Measurements from ENCODE around the gene NECAB3.

Gene NECAB3

GRCh38 chr20:33666293-33667244 lies 7.7 kb downstream of the NECAB3 start, which contains the start of gene ACTL10:
ACTL10 (plus strand) TSS chr20:33666943; CDS start chr20:33667498, 555 bp downstream.
- in situ Hi-C loops (cut with HindIII; ENCODE audit: low sequenced_read_pairs) = no loop called here

DNA sequence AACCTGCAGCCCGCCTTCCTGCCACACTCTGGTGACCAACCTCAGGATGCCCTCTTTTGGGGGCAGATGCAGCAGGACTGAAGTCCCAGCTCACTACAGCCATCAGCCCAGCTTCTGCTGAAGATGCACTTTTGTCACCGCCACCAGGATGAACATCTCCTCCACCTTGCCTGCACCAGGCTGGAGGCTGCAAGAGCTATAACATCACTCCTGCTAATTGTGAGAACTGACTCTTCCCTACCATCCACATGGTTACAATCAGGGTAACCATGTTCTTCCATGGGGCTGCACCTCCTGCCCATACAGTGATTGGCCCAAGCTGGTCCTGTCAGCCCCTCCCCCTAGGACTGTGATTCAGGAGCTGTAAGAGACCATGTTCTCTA lies 9.5 kb downstream of the NECAB3 start:
- in situ Hi-C loops (cut with HindIII; ENCODE audit: low sequenced_read_pairs) = no loop called here

- in situ Hi-C loops (cut with HindIII; ENCODE audit: low sequenced_read_pairs) = no loop called here
Measured at GRCh38 chr20:33664085-33664761, 10.0 kb downstream of the NECAB3 start.

DNA sequence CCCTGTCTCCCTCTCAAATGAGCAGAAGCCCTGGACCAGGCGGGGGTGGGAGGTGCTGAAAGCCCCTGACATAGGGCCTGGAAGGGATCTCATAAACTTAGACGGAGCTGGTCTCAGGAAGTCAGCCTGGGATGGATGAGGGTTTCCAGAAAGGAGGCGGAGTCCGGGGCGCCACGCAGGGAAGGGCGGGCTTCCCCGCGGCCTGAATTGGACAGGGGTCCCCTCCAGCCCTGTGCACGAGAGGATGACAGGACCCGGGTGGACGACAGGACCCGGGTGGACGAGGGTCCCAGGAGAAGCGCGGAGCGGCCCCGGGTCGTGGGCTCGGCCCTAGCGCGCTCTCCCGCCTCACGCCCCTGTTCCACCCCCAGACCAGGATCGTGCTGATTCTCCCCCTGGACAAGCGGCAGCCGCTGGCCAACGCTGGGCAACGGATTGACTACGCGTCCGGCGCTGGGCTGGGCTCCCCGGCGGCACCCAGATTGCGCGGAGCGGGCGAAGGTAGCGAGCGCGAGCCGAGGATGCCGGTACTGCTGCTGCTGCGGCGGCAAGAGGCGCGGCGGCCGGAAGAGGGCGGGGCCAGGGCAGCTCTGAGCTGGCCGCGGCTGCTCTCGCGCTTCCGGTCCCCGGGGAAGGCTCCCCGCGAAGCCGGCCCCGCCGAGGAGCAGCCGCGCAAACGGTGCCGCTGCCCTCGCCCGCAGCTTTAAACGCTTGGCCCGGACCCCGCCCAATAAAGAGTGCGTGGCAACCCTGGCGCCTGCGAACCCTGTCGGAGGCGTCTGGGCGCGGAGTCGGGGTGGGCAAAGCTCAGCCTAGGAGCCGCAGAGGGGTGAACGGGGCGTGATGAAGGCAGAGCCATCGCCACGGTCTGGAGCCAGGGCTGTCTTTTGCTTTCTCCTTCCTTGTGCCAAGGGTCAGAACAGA lies 10.8 kb downstream of the NECAB3 start:
- in situ Hi-C loops (cut with HindIII; ENCODE audit: low sequenced_read_pairs) = no loop called here

DNA sequence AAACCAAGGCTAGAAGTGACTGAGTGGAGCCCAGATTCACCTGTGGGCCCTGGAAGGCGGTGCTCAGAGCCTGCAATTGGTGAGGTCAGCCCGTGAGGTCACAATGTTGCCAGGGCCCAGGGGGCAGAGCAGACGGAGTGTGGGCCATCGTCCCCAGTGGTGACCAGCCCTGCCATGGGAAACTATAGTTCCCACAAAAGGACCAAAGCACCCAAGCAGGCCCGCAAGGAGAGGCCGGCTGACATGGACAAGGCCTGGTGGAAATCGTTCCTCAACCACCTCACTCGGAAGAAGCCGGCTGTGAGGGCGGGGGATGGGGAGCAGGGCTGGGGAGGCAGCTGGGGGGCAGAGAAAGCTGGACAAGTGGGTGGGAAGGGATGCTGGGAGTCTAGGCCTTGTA lies 12.1 kb downstream of the NECAB3 start, which contains the start of gene C20orf144:
Gene C20orf144, plus strand, starts transcription at position 156 of the 400 bp plus-strand sequence. Its CDS starts 19 bp downstream, at position 175.
- in situ Hi-C loops (cut with HindIII; ENCODE audit: low sequenced_read_pairs) = no loop called here

DNA sequence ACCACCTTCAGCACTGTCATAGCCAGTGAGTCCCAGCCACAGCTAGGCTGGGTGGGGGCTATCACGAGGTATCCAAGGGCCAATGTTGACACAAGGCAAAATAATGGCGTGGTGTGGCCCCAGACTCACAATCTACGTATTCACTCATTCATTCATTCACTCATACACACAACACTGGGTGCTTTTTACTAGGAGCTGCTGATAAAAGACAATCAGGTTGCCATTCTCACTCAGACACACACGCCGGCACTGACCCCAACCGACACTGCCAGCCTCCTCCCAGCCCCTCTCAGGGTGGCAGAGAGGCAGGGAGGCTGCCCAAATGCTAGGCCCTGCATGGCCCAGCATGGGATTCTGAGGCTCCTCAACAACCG lies 13.6 kb downstream of the NECAB3 start:
- in situ Hi-C loops (cut with HindIII; ENCODE audit: low sequenced_read_pairs) = no loop called here

- in situ Hi-C loops (cut with HindIII; ENCODE audit: low sequenced_read_pairs) = no loop called here
Measured at GRCh38 chr20:33660035-33660684, 14.1 kb downstream of the NECAB3 start.

GRCh38 chr20:33659341-33660034 lies 14.7 kb downstream of the NECAB3 start:
- in situ Hi-C loops (cut with HindIII; ENCODE audit: low sequenced_read_pairs) = no loop called here

DNA sequence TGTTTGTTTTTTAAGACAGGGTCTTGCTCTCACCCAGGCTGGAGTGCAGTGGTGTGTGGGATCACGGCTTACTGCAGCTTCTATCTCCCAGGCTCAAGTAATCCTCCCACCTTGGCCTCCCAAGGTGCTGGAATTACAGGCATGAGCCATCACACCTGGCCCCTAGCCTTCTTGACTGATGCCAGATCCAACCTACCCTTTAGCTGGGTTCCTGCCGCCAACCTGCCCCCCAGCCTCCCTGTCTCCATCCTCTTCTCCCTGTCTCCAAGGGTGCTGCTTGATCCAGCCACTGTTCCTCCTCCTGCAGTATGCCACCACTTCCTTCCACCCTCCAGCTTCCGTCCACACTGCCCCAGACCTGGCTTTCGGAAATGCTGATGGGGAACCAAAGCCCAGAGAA lies 15.3 kb downstream of the NECAB3 start:
- in situ Hi-C loops (cut with HindIII; ENCODE audit: low sequenced_read_pairs) = no loop called here

DNA sequence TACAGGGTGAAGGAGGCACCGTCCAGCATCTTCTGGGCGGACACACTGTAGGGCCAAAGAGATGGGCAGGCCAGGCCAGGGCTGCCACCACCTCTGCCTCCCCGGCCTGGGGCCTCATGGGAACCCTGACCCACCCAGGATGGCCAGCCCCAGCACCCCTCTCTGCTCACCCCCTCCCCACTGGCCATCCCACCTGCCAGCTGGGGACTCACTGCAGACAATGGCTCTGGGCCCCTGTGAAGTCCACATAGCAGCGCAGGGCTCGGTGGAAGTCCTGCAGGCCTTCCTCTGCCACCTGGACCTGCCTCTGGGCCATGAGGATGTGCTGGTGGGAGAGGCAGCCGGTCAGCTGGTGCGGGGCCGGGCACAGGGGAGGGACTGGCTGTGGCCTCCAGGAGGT lies 15.7 kb downstream of the NECAB3 start:
- in situ Hi-C loops (cut with HindIII; ENCODE audit: low sequenced_read_pairs) = no loop called here

- in situ Hi-C loops (cut with HindIII; ENCODE audit: low sequenced_read_pairs) = no loop called here
Measured at GRCh38 chr20:33657704-33658095, 16.5 kb downstream of the NECAB3 start.

DNA sequence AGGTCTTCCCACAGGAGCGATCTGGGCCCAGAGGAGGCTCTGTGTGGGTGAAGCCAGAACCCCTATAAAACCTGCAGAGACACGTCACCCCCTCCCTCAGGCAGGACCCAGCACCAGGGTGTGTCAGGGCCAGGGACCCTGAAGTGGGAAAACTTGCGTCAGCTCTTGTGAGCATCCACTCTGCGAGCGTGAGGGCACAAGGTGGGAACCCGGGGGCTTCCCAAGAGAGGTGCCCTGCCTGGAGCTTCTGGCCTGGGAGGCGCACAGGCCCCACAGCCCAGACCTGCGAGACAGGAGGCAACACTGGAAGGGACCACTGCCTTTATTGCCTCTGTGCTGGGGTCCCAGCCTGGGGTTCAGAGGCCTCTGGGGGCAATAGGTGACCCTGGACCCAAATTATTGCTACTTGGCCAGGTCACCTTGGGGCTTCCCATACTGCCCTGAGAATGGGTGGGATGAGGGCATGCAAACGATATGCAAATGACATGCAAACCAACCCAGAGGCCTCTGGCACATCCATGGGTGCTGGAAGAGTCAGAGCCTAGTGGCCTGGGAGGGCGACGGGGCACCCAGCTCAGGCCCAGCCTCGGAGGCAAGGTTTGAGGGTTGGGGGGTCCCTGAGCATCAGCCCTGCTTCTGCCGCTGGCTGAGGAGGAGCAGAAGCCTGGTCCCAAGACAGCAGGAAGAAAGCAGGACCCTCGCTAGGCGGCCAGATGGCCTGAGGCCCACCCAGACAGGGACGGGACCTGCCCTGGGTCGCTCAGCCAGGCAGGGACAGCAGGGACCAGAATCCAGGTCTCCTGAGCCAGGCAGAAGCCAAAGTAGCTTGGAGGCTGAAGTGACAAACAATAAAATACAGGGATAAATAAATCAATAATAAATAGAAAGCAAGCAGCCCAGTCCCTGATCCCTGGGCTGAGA lies 17.2 kb downstream of the NECAB3 start:
- in situ Hi-C loops (cut with HindIII; ENCODE audit: low sequenced_read_pairs) = no loop called here

DNA sequence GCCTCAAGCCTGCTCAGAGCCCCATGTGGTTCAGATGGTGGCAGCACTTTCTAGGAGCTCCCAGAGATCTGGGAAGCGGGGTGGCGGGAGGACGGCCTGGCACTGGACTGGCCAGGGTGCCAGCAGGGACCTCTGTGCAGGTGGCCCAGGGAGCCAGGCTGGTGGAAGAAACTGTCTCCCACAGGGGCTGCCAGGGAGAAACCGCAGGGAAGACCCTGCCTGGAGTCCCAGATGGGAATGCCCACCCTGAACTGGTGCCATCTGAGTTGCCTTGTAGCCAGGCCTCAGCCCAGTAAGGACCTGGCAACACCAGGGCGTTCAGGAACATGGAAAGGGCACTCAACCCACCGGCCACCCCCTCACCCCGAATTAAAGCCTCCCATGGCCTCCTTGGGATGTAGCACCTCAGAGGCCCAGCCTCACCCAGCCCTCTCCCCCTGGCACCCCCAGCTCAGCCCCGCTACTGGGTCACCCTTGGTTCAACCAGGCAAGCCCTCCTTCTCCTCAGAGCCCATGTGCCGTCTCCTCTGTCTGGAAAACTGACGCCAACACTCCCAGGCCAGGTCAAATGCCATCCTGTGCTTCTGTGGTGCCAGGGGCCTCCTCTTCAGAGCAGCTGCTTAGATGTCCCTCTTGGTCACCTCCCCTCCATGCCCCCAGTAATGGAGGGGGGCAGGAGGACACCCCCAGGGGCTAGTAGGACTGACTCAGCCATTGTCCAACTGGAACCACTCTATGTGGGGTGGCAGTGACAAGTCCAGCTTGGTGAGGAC lies 18.0 kb downstream of the NECAB3 start:
- in situ Hi-C loops (cut with HindIII; ENCODE audit: low sequenced_read_pairs) = no loop called here

- in situ Hi-C loops (cut with HindIII; ENCODE audit: low sequenced_read_pairs) = no loop called here
Measured at GRCh38 chr20:33655164-33655563, 19.1 kb downstream of the NECAB3 start.

- in situ Hi-C loops (cut with HindIII; ENCODE audit: low sequenced_read_pairs) = no loop called here
Measured at GRCh38 chr20:33654680-33655161, 19.5 kb downstream of the NECAB3 start.

- in situ Hi-C loops (cut with HindIII; ENCODE audit: low sequenced_read_pairs) = no loop called here
Measured at GRCh38 chr20:33653900-33654596, 20.2 kb downstream of the NECAB3 start.

DNA sequence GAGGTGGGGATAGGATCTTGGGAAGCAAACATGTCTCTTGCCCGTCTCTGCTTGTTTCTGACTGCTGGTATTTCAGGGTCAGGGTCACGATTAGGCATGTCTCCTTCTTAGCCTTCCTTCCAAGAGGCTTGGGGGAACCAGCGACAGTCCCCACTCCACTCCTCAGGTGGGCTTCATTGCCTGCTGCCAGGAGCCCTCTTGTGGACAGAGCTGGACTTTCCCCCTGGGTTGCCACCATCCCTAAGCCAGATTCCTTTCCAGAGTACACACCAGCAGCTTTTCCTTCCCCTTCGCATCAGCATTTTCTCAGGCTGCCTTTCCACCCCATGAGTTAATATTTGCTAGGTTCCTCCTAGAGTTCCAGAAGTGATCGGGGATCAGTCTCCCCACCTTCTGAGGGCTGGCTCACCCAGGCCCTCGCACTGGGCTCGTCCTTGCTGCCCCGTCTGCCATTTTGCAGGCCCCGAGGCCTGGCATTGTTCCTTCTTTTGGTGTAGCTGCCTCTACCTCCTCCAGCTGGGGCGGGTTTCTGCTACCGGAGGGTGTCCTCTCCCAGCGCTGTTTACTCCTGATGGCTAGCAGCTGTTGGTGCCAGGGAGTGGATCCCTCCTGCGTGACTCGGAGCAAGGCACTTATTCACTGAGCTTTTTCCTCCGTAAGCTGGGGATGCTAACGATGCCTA lies 20.9 kb downstream of the NECAB3 start:
- in situ Hi-C loops (cut with HindIII; ENCODE audit: low sequenced_read_pairs) = no loop called here
